HuH-7 (cell line): ENCODE measurements around the gene KBTBD2.
A peak's percentile ranks its signal among the peaks of the same experiment; 100 is the strongest.
"Not testable (repeated sequence)": the region's sequence is repeated elsewhere in the genome, so short reads cannot be mapped to it uniquely, and the experiment has no call there.

ENCODE experiments used
- DNase-seq: peaks from one replicate; pipeline ENCODE4 v3.0.0; 2011; ENCODE audit warnings: low spot score

KBTBD2 gene

DNA sequence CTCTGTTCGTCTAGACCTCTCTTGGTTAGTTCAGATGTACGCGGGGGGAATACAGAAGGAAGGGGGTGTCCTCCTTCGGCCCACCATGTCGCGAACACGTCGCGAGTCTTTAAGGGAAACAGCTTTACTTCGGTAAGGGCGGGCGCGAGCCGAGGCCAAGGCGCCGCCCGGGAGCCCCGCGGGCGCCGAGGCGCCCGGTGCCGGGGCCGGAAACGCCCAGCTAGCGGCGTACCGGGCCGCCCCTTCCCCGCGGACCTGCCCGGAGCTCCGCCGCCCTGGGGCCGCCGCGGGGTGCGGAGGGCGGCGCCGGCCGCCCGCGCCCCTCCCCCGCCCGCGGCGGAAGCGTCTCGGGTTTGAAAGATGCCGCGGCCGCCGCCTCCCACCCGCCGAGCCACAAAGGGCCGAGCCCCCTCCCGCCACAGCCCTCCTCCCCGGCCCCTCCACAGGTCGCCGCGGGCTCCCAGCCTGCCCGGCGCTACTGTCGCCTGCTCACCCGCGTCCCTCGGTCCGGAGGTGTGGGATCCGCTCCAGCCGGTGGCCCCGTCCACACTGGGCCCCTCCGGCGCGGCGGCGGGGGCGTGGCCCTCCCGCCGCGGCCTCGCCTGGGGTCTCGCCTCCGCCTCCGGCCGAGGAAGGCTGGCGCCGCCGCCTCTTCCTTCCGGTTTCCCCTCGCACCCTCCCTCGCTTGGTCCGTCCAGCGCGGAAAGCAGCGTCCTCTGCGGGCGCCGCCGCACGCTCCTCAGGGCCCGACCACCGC is at the start of gene KBTBD2:
Gene KBTBD2, minus strand, starts transcription at position 718 of the 757 bp plus-strand sequence. CDS start 12,156 bp downstream, outside the sequence.
- DNase-seq, result peak; percentile 73

DNA sequence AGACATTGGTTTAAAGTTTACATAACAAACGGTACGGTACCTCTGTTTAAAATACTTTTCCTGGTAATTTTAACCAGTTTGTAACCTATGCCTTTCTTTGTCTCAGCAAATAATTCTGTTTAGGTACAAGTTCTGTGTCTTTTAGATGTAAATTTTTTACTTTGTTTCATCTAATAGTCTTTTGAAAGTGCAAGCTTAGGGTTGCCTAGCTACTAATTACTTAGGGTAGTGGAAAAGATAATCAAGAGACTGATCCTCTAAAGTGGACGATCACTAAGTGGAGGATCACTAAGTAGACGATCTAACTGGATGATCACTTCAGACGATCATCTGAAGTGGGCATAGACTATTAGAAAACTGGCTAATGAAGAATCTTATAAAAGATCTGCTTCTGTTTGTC is 49.6 kb upstream of the KBTBD2 start:
- no peak for DNase-seq

DNA sequence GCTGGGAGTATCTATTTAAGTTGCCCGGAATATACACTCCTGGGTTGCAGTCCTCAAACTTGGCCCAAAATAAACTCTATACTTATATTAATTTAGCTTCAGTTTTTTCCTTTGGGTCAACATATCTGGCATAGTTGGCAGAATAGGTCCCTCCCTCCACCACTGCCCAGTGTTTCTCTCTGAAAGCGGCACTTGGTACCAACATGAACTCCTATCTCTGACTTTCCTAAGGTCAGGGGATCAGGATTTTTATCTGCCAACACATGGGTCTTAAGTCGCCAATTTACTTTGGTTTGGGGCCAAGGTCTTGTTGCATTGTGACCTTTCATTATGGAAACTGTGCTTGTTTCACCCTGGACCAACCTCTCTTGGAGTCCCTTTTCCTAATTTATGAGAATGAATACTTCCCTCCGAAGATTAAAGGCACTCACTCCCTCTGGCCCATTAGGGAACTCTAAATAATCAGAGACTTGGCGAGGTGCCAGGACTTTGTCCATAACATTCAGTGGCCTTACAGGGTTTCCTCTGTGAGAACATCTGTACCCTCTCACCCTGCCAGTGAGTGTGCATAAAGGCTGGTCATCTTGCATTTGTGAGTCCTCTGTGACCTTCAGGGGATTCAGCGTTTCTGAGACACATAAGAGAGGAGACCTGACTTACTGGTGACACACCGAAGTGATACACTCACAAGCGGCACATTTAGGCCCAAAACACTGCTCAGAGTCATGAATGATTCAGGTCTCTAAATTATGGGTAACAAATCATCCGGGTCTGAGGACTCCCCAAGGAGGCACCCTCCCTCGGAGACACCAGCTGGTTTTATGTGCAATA is 46.0 kb upstream of the KBTBD2 start:
- DNase-seq, result no peak

DNA sequence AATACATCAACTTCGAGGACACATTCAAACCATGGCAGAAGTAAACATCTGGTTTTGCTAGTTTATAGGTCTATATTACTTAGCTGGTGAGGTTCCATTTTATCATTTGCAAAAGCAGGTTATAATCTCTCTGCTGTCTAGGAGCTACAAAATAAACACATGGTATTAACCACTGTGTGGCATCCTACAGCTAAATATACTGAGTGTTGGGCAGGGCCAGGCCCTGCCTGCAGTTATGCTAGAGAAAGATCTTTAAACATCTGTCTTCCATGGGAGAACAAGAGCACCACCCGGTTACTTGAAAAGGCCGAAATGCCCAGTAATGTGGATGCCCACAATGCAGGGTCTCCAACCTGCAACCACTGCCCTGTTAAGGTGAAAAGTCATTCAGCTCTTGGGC is 45.1 kb upstream of the KBTBD2 start:
- DNase-seq, result no peak

DNA sequence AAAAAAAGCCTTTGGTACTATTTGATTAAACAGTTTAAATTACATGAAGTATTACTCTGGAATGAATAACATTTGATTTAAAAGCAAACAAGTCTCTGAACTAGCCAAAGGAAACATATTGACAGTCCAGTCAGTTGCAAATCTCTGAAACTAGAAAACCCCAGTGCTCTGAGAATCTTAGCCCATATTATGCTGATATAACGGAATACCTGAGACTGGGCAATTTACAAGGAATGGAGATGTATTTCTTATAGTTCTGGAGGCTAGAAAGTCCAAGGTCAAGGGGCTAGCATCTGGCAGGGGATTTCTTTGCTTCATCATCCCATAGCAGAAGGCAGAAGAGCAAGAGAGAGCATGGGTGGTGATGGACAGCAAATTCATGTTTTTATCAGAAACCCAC is 44.0 kb upstream of the KBTBD2 start:
- DNase-seq, result no peak

DNA sequence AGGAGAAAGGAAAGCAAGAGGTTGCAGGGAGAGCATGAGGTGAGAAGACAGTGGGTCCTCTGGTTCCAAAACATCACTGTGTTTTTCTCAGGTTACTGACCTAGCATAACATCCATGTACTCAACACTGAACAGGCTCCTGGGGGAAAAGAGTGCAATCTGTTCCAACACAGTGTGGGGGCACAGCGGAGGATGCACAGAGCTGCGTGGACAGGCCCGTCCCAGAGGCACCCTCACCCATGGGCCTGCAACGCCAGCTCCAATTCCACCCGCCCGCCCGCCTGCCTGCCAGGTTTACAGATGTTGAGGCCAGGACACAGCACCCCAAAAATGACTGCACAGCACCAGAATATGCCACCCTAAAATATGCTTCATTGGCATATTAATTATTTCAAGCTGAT is 38.8 kb upstream of the KBTBD2 start:
- DNase-seq, result no peak

DNA sequence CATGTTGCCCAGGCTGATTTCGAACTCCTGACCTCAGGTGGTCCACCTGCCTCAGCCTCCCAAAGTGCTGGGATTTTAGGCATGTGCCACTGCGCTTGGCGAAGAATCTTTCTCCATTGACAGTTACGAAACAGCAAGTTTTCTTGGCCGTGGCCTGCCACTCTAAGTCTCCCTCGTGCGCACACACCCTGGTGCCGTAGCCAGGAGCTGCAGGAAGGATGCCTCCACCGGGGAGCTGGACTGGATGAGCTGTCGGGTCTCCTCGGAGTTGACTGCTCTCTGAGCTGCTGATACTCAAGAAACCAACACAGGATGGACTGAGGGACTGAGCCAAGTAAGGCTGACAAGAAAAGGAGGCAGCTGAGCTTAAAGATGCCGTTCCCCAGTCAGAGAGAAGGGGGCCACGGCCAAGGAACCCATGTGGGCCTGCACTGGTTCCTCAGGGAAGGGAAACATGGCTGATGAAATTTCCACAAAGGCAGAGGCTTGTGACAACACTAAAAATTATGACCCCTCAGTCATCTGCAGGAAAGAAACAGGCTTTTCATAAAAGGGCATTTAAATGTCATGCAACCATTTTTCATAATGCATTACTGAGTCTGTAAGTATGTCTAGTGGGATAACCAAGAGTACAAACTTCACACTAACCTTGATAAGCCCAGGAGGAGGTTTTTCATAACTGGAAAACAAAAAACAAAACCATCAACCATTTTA is 38.0 kb upstream of the KBTBD2 start:
- no peak for DNase-seq

DNA sequence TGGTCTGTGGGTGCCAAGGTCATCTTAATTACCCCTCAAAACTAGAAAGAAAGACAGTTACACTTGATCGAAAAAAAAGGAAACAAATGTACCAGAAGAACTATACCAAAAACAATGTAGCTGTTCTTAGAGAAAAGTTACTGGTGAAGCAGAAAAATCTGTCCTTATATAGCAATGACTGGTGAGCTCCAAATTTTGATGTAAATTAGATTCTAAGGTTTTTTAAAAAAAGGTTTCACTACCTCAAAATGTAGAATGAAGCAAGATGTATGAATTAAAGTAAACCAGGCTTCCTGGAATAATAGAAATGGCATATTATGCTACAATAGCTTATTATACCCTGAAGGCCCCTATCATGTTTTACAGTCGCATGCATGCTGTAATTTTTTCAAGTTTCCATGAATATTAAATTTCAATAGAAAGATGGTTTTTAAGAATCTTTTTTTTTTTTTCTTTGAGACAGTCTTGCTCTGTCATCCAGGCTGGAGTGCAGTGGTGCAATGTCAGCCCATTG is 37.3 kb upstream of the KBTBD2 start:
- DNase-seq, result no peak

DNA sequence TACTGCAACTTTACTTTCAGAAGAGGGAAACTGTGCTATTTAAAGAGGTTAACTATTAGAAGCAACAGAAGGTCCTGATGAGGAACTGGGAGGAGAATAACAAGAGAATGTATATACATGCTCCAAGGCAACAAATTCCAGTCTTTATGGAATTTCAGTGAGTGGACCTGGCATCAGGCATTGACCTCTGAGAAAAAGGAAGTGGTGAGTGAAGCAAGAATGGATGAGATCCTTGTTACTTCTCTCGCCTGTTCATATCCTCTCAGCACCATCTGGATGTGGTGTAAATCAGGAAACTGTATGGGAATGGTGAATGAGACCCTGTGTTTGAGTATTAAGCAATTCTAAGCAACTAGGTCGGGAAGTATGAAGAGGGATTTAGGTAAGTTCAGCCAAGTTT is 30.3 kb upstream of the KBTBD2 start:
- no peak for DNase-seq

DNA sequence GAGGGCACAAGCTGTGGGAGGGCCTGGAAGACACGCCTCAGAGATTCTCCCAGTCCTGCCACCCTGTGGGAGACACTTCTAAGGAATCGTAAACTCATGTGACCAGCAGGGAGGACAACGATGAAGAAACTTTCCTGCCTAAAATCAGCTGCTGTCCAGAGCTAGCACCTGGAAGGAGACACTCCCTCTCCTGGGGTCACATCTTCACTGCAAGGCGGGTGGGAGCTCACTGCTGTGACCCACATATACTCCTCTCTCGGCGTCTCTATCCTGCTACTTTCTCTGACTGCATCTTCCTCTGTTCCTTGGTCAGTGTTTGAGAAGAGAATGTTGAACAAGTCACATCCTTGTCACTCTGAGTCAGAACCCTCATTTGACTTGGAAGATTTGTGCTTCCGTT is 25.4 kb upstream of the KBTBD2 start:
- not testable (repeated sequence) for DNase-seq

DNA sequence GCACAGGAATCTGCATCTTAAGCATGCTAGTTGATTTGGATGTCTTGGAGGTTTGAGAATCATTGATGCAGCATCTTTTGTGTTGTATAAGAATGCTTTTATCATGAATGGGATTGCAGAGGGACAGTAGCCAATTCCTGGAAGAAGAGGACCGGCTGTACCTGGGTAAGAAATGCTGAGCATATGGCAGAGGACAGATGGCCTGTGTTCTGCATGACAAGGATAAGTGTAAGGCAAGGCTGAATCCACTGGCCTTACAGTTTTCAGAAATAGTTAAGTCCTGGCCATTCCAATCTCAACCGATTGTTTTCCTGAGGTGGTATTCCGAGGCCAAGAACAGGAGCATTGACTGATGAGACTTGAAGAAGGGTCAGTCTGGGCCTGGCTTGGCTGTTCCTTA is 24.4 kb upstream of the KBTBD2 start:
- no peak for DNase-seq

DNA sequence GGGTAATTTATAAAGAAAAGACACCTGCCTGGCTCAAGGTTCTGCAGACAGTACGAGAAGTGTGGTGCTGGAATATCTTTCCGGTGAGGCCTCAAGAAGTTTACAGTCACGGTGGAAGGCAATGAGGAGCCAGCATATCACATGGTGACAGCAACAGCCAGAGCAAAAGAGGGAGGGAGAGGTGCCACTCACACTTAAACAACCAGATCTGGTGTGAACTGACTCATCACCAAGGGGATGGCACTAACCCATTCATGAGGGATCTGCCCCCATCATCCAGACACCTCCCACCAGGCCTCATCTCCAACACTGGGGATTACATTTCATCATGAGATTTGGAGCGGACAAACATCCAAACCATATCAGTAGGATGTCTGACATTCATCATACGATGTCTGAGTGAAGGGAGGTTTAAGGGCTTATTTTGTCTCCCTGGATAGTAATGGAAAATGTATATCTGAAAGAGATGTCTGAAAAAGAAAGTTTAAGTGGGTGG is 23.5 kb upstream of the KBTBD2 start:
- DNase-seq, result no peak

DNA sequence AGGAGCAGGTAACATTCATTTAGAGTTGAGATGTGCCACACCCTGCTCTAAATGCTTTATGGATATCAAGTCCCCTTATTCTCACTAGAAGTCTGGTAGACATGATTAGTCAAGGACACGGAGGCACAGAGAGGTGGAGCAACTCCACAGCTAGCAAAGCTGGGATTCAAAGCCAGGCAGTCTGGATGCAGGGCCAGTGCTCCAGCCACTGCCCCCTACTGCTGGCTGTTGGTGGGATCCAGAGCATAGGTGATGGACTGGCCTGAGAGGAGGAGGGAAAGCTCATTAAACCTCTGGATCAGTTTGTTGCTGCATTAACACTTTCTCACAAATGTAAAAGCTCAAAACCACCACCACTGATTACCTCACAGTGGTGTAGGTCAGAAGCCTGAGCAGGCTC is 22.6 kb upstream of the KBTBD2 start:
- DNase-seq, result no peak

DNA sequence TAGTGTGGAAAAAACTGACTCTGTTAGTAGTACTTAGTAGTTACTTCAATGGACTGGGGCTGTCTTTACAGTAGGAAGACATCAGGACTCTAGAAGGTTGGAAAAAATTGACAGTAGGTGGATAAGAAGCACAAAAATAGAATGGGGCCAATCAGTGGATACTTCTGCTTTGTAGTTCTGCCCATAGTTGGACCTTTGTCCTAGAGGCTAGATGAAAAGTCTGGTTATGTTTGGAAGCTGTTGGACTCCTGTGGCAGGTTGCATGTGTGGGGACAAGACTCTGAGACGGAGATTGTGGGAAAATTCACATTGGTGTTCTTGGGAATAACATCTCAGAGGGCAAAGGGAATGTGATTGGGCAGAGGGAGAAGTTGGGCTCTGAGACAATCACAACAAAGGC is 18.6 kb upstream of the KBTBD2 start:
- no peak for DNase-seq

DNA sequence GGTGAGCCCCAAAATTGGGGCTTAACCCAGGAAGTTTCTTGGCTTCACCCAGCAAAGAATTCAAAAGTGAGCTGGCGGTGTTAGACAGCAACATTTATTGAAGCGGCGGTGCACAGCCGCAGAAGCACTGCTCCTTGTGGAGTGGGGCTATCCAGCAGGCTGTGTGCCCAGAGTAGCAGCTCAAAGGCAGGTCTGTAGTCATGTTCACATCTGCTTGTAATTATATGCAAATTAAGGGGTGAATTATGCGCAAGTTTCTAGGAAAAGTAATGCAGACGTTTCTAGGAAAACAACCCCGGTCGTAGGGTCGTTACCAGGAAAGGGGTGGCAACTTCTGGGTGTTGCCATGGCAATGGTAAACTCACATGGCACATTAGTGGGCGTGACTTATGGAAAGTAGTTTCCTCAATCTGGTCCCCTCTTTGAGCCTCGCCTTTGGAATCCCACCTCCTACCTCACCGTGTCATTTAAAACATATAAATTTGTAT is 13.7 kb upstream of the KBTBD2 start:
- DNase-seq, result peak; percentile 40

DNA sequence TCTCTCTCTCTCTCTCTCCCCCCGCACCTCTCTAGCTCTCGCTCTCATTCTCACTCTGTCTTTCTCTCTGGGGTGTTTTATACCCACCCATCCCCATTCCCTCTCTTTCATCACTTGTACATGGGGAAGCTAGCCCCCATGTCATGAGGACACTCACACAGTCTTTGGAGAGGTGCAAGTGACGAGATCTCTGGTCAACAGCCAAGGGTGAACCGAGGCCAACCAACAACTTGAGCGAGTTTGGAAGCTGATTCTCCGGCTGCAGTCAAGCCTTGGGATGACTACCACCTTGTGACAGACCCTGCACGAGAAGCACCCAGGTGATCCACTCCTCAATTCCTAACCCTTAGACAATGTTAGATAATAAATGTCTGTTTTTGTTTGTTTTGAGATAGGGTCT is 10.1 kb upstream of the KBTBD2 start:
- DNase-seq, result no peak

DNA sequence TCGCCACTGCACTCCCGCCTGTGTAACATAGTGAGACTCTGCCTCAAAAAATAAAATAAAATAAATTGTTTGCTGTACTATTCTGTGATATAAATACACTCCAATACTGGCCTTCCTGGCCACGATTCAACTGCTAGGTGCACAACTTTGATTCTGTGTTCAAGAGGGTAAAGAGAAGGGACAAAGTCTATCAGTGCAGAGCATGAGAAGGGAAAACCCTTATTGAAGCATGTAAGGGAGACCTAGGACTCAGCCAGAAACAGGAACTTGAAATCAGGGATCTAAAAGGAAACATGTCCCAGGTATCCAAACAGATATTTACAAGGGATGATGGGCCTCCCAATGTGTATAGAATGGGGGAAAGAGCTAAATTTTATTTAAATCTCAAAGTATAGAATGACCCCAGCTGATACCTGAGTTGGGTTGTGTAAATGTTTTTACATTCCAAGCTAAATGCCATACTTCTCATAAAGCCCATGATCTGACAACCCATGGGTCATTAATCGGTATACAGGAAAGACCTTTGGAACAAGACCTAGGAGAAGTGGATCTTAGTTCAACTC is 9.0 kb upstream of the KBTBD2 start:
- no peak for DNase-seq

DNA sequence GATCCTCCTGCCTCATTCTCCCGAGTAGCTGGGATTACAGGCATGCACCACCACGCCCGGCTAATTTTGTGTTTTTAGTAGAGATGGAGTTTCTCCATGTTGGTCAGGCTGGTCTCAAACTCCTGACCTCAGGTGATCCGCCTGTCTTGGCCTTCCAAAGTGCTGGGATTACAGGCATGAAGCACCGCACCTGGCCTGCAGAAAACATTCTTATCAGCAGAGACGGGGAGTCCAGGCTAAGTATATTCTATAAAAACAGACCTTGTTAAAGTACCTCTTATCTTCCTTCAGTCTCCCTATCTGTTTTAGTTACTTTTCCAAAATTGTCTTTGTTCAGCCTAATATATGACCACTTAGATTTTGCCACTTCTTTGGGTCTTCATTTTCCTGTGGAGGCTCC is 5.8 kb upstream of the KBTBD2 start:
- not testable (repeated sequence) for DNase-seq

DNA sequence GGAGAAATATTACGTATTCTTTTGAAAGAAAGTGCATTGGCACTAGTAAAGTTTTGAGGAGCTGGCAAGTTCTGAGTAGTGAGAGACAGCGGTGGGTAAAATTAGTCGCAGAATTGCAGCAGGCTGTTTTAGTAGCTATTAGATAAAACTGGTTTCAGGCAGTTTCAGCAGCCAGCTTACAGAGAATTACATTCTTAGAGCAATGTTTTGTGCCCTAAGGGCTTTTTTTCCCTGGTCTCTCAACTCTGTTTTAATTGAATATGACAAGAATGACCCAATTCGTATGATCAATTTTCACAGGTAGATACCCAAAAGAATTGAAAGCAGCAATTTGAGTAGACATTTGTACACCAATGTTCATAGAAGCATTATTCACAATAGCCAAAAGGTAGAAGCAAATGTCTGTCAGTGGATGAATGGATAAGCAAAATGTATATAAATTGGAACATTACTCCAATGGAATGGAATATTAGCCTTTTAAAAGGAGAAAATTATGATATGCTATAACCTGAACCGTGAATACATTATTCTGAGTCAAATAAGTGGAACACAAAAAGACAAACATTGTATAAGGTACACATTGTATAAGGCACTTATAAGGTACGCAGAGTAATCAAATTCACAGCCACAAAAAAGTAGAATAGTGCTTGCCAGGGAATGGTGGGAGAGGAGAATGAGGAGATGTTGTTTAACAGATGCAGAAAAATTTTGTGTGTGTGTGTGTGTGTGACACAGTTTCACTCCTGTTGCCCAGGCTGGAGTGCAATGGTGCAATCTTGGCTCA is 5.2 kb upstream of the KBTBD2 start:
- no peak for DNase-seq

DNA sequence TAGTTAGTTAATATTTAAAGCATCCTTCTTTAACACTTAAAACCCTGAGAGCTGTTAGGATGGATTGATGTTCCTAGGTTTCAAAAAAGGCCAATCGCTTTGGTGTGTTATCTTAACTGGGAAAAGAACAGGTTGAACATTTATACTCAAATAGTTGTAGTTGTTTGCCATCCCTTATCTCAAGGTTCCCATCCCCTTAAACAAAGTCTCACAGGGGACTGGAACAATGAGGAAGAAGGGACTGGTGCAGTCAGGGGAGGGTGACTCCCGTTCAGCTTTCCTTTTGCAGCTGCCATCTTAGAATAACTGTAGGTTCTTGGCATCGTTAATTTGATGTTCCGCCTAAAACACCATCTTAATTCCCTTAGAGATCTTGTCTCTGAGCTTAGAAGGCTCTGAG is 2.6 kb upstream of the KBTBD2 start:
- no peak for DNase-seq

DNA sequence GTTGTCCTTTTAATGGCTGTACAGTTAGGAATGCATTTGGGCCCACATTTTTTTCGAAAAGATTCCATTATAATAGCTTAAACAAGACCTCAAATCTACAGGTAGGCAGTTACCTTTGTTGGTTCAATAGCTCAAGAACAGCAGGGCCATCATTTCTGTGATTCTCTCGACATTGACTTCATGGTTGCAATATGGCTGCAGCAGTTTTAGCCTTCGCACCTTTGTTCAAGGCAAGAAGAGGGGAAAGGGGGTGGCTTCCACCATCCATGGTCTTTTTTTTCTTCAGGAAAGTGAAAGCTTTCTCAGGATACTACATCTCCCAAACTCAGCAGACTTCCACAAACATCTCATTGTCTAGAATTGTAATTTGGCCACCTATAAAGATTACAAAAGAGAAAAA is 2.2 kb upstream of the KBTBD2 start:
- no peak for DNase-seq
